ENCODE data around the gene AOPEP.

The AOPEP gene

GRCh38 chr9:94915476-94916450 is 189.3 kb downstream of the AOPEP start:
- DNase-seq (ENCODE audit: low read depth), result no peak

GRCh38 chr9:94916956-94917355 is 190.5 kb downstream of the AOPEP start:
- no peak for DNase-seq (ENCODE audit: low read depth)

GRCh38 chr9:94918038-94918753 is 191.7 kb downstream of the AOPEP start:
- DNase-seq (ENCODE audit: low read depth), result no peak

- DNase-seq (ENCODE audit: low read depth), result no peak
Observed at GRCh38 chr9:94919376-94920098, 193.0 kb downstream of the AOPEP start.

- no peak for DNase-seq (ENCODE audit: low read depth)
Observed at GRCh38 chr9:94920420-94921091, 194.1 kb downstream of the AOPEP start.

GRCh38 chr9:94921092-94921471 is 194.6 kb downstream of the AOPEP start:
- DNase-seq (ENCODE audit: low read depth), result no peak

GRCh38 chr9:94921656-94922055 is 195.2 kb downstream of the AOPEP start:
- no peak for DNase-seq (ENCODE audit: low read depth)

GRCh38 chr9:94922098-94922607 is 195.7 kb downstream of the AOPEP start:
- DNase-seq (ENCODE audit: low read depth), result peak; percentile 92

- no peak for DNase-seq (ENCODE audit: low read depth)
Observed at GRCh38 chr9:94922691-94923107, 196.2 kb downstream of the AOPEP start.

GRCh38 chr9:94923326-94924089 is 197.0 kb downstream of the AOPEP start:
- DNase-seq (ENCODE audit: low read depth), result no peak

GRCh38 chr9:94925751-94926430 is 199.4 kb downstream of the AOPEP start:
- no peak for DNase-seq (ENCODE audit: low read depth)

- DNase-seq (ENCODE audit: low read depth), result no peak
Observed at GRCh38 chr9:94926431-94926800, 199.9 kb downstream of the AOPEP start.

- no peak for DNase-seq (ENCODE audit: low read depth)
Observed at GRCh38 chr9:94927048-94927761, 200.7 kb downstream of the AOPEP start.

GRCh38 chr9:94927762-94928670 is 201.5 kb downstream of the AOPEP start:
- no peak for DNase-seq (ENCODE audit: low read depth)

GRCh38 chr9:94928691-94929368 is 202.3 kb downstream of the AOPEP start:
- DNase-seq (ENCODE audit: low read depth), result no peak

- DNase-seq (ENCODE audit: low read depth), result no peak
Observed at GRCh38 chr9:94929369-94929756, 202.9 kb downstream of the AOPEP start.

- no peak for DNase-seq (ENCODE audit: low read depth)
Observed at GRCh38 chr9:94931036-94931633, 204.6 kb downstream of the AOPEP start.

GRCh38 chr9:94931740-94932139 is 205.2 kb downstream of the AOPEP start:
- no peak for DNase-seq (ENCODE audit: low read depth)
